NCI-H748 (cell line): Measurements from ENCODE around the gene IKZF1.

ENCODE experiments used
- DNase-seq: peaks from one replicate; lab custom pipeline; 2025; ENCODE audit not compliant: unreplicated experiment; lab: John Stamatoyannopoulos, UW

Gene IKZF1

GRCh38 chr7:50404392-50404791, 99.9 kb downstream of the IKZF1 start:
- no peak for DNase-seq

DNA sequence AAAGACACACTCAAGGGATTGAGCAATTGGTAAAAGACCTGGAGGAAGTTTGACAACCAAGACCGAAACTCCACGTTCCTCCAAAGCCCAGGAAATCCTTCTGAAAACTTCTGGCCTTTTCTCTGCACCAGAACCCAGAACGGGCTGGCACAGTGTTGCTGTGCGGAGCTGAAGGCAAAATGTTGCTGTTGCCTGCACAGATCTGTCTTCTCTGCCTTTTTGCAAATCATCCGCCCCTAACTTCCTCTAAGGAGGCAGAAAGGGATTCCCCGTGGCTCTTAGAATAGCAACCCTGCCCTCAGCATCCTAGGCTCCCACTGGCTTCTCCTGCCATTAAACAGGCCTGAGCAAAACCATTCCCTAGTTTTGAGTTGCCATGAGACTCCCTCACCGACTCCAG, 100.7 kb downstream of the IKZF1 start:
- no peak for DNase-seq

DNA sequence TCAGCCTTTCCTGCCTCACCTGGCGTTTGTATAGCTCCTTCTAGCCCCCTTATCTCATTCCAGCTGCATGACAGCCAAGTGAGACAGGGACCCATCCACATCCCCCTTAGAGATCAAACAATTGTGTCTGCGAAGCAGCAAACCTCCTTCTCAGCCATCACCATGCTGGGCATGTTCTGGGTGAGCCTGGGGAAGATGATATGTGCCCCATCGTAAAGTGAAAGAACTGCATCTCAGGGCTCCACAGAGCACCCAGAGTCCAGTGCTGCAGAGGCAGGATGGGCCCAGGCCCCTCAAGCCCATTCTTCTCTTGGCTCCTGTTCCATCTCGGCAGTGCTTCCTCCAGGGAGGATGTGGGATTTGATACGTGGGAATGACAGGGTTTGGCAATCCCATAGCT, 102.4 kb downstream of the IKZF1 start:
- no peak for DNase-seq

GRCh38 chr7:50409856-50410745, 105.6 kb downstream of the IKZF1 start:
- no peak for DNase-seq

GRCh38 chr7:50411332-50411731, 106.8 kb downstream of the IKZF1 start:
- no peak for DNase-seq

DNA sequence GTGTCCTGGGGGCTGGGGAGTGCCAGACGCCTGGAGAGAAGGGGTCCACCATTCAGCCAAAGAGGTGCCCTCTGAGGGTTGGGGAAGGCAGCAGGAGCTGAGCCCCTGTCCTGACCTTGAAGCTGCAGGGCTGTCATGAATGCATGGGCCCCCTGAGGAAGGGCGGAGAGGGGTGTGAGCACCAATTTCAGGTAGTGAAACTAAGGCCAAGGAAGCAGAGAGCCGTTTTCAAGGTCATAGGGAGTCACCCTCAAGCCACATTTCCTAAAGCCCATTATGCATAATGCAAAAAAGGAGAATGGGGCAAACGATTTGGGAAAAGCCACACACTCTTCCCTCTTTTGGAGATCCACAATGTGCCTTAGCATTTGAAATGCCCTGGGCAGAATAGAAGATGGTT, 108.5 kb downstream of the IKZF1 start:
- DNase-seq: no peak

- no peak for DNase-seq
Observed at GRCh38 chr7:50413561-50413960, 109.0 kb downstream of the IKZF1 start.

DNA sequence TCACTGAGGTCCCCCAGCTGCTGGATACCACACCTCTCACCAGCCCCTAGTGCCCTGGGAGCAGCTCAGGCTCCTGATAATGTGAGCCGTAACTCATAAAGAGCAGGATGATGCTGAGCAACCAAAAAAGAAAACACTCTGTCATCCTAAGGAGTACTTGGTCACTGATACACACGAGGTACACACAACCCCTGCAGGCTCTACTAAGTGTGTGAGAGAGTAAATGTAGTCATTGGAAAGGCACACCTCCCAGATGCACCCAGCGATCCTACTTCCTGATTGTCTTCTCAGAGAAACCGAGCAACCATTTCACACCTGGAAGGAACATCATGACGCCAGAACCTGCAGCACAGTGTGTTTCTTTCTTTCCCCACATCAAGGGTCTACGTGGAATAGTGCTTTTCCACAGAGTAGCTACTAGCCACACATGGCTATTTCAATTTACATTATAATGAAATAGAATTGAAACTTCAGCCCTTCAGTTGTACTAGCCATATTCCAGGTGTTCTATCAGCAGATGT, 111.4 kb downstream of the IKZF1 start:
- DNase-seq: no peak

GRCh38 chr7:50416527-50417182, 112.1 kb downstream of the IKZF1 start:
- DNase-seq: no peak

- DNase-seq: peak; percentile 75
Observed at GRCh38 chr7:50418086-50418515, 113.6 kb downstream of the IKZF1 start.

DNA sequence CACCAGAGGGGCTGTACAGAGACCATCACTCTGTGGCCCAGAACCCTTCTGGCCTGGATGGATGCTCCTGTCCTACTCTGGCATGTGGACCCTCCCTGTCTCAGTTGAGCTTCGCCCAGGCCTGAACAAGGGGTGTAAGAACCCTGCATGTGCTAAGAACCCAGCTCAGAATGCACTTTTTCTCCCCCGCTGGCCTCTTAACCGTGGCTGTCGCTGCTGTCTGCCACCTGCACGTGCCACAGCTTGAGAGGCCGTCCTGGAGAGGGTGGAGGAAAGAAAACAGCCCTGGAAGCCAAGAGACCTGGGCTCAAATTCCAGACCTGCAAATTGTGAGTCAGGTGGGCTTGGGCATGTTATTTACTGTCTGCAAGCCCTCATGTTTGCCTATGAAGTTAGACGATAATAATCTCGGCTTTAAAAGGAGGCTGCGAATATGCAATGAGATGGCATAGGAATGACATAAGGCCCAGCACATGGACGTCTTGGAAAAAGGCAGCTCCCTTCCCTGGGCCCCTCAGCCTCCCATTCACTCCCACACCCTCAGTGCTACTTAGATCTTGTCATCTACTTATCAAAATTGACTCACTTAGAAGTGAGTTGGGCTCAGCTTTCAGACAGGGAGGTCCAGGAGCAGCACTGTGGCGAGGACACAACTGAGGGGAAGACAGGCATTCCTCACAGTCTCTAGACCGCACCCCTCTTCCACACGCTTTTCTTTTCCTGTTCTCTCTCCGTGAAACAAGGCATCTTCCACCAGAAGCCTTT, 114.2 kb downstream of the IKZF1 start:
- DNase-seq: no peak

DNA sequence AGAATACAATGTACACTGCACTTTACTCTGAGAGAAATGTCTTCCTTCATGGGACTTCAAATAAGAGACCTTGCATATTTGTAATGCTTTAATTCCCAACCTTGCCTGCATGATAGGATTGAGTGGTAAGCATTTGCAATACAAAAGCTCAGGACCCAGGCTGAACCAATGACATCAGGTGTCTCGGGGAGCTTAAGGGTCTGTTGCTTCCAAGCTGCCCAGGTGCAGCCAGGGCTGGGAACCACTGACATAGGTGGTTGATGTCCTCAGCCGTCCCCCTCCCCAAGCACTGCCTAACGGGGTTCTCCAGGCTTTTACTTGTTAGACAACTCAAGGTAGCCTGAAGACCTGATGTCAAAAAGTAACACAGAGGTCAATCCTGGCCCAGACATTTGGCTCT, 116.5 kb downstream of the IKZF1 start:
- DNase-seq: no peak

GRCh38 chr7:50422858-50423257, 118.3 kb downstream of the IKZF1 start:
- no peak for DNase-seq

DNA sequence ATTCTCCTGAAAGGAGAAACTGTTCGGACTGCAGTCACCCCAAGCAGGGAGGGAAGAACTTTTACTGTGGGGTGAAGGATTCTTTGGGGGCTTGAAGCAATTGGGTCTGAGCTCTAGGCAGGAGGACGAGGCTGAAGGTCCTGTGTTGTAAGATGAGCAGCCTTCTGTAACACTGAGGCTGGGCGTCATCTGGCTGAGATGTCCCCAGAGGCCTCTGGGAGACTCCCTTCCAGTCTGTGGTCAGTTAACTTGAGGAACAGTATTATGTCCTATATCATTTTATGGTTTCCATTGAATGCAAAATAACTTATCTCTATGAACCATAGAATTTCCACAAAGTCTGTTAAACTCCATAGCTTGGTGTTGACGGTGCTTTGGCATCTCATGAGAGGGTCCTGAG, 119.3 kb downstream of the IKZF1 start:
- no peak for DNase-seq

GRCh38 chr7:50425318-50425717, 120.8 kb downstream of the IKZF1 start:
- no peak for DNase-seq

GRCh38 chr7:50426280-50427045, 121.9 kb downstream of the IKZF1 start:
- DNase-seq: no peak

DNA sequence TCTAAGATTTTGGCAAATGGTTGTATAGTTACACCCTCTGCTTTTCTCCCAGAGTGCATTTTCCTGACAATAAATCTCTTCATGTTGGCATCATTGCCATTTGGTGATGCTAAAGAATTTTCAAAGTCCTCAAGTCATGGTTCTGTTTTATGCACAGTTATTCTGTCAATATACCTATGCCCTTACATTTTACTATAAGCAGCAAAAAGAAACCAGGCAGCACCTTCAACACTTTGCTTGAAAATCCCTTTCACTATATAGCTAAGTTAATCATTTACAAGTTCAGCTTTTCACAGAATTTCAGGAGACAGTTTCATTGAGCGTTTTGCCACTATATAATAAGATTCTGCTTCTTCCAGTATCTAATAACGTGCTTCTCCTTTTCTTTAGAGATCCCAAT, 123.0 kb downstream of the IKZF1 start:
- no peak for DNase-seq

- no peak for DNase-seq
Observed at GRCh38 chr7:50428911-50429310, 124.4 kb downstream of the IKZF1 start.

- no peak for DNase-seq
Observed at GRCh38 chr7:50431316-50431715, 126.8 kb downstream of the IKZF1 start.

DNA sequence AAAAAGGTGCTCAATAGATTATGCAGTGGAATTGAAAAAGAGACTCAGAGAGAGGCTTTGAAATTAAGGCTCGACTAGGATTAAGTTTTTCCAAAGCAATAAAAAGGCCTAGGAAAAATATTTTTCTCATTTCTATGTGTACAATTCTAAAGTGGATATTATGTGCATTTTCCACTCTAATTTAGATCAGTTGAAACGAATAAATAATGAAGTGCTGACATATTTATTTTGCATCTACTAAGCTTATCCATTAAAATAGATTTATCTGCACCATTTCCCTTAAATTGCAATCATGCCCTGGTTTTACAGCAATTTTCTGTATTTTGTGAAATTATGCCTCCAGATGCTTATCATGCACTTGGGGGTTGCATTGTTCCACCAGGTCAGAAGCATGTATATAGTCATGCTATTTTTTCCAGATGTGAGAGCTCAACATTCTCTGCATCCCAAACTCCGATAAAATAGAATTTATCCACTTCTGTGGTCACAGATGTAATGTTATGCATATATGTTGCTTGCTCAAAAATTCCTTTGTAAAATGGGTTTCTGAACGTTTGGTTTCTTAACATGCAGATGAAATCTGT, 127.3 kb downstream of the IKZF1 start:
- no peak for DNase-seq
